HepG2 (cell line): Measurements from ENCODE around the gene TYMP. TPM values are rescaled to one million over a fixed set of nuclear protein-coding genes. Genes with fewer than 3 reads are reported as not detected.

ENCODE experiments used
- ATAC-seq: fragments of 200-7000 bp; cut with Tn5 transposase; 3 replicates; pipeline ENCODE4 v1.9.1; 2020; ENCODE audit warnings: mild to moderate bottlenecking, moderate library complexity
- BruUV-seq: library from RNA; stranded (reverse); fragments of 400-500 nt; replicated peaks from 2 replicates; lab custom pipeline; 2021; lab: Mats Ljungman, UMichigan
- CTCF ChIA-PET: fragments of 300-600 bp; formaldehyde crosslinking; extraction: SDS; loops from one replicate; lab custom pipeline; 2021; ENCODE audit warnings: low total read pairs, inconsistent platforms, low intra/inter-chr PET ratio; lab: Yijun Ruan, JAX
- POLR2A ChIA-PET: fragments of 350-600 bp; sonication (Branson Sonifier 250); formaldehyde crosslinking; loops from one replicate; lab custom pipeline; 2020; ENCODE audit warnings: antibody characterized with exemption, inconsistent platforms; lab: Yijun Ruan, JAX
- DNase-seq: peaks from one replicate; pipeline ENCODE4 v3.0.0-alpha.2; 2015; ENCODE audit warnings: low spot score
- FAIRE-seq: peaks from 3 replicates; lab custom pipeline; 2011; peaks lifted over from hg19 to GRCh38; lab: Jason Lieb, UNC
- H2AFZ ChIP-seq: one replicate; pipeline ENCODE4 v1.6.1; 2011; ENCODE audit warnings: low read length, inconsistent platforms
- H3K27ac ChIP-seq: fragments of 300-600 bp; 3 replicates; pipeline ENCODE4 v1.8.0; 2011; ENCODE audit warnings: mixed run types, mild to moderate bottlenecking, mixed read lengths, low read length, inconsistent platforms; ENCODE audit not compliant: insufficient read depth; ENCODE audit errors: extremely low read length
- H3K27me3 ChIP-seq, 2 experiments: fragments of 200-600 bp in 1 of 2; 2 replicates in 1 of 2; 3 replicates in 1 of 2; pipeline versions ENCODE4 v1.6.0 to v1.8.0; 2011; ENCODE audit warnings: low read length in 2 of 2, mild to moderate bottlenecking in 2 of 2, moderate library complexity in 2 of 2, inconsistent platforms in 1 of 2; ENCODE audit not compliant: insufficient read depth in 2 of 2, control insufficient read depth in 1 of 2
- H3K36me3 ChIP-seq, 2 experiments: fragments of 200-600 bp in 1 of 2; replicated peaks in 1 of 2; 2 replicates in 1 of 2; 3 replicates in 1 of 2; pipeline versions ENCODE4 v1.5.1 to v1.8.0; 2011; ENCODE audit warnings: low read length in 2 of 2, inconsistent platforms in 1 of 2; ENCODE audit not compliant: insufficient read depth in 2 of 2, control insufficient read depth in 1 of 2
- H3K4me1 ChIP-seq: 2 replicates; pipeline ENCODE4 v1.5.1; 2012; ENCODE audit warnings: low read length, inconsistent platforms; ENCODE audit not compliant: insufficient read depth
- H3K4me2 ChIP-seq: 2 replicates; pipeline ENCODE4 v1.6.0; 2011; ENCODE audit warnings: low read depth, low read length, inconsistent platforms
- H3K4me3 ChIP-seq, 3 experiments: fragments of 200-600 bp in 1 of 3; sonication (generic), shearing (Covaris generic) in 1 of 3; replicated peaks in 1 of 3; 2 replicates each; pipeline ENCODE4 v1.5.1; 2011 to 2016; ENCODE audit warnings: low read length in 3 of 3, inconsistent platforms in 2 of 3, low read depth in 2 of 3, mild to moderate bottlenecking in 2 of 3, control low read depth in 1 of 3, mixed read lengths in 1 of 3; ENCODE audit not compliant: insufficient read depth in 1 of 3
- H3K79me2 ChIP-seq: one replicate; pipeline ENCODE4 v1.6.1; 2011; ENCODE audit warnings: low read length, inconsistent platforms; ENCODE audit not compliant: insufficient read depth
- H3K9ac ChIP-seq: 2 replicates; pipeline ENCODE4 v1.6.0; 2011; ENCODE audit warnings: mild to moderate bottlenecking, low read depth, low read length, inconsistent platforms; ENCODE audit not compliant: insufficient read depth
- H3K9me3 ChIP-seq: 2 replicates; pipeline ENCODE4 v1.5.1; 2012; ENCODE audit warnings: mild to moderate bottlenecking, low read length
- H4K20me1 ChIP-seq: 2 replicates; pipeline ENCODE4 v1.6.0; 2011; ENCODE audit warnings: inconsistent platforms, mild to moderate bottlenecking, low read length, moderate library complexity; ENCODE audit not compliant: insufficient read depth
- ATF6 ChIP-seq: sonication (generic); formaldehyde crosslinking; conservative IDR thresholded peaks from 2 replicates; pipeline ENCODE4 v1.4.0; 2020; ENCODE audit warnings: missing genetic modification reagents
- MIER2 ChIP-seq: IDR thresholded peaks from 2 replicates; pipeline ENCODE4 v1.6.1; 2016; ENCODE audit warnings: missing biosample characterization, missing genetic modification reagents
- MNT ChIP-seq: fragments of 450-650 bp; IDR thresholded peaks from 2 replicates; pipeline ENCODE4 v1.6.1; 2016
- NCOA5 ChIP-seq: sonication (generic); formaldehyde crosslinking; IDR thresholded peaks from 2 replicates; pipeline ENCODE4 v1.4.0; 2020; ENCODE audit warnings: missing genetic modification reagents
- RAD21 ChIP-seq: fragments of 450-650 bp; formaldehyde crosslinking; IDR thresholded peaks from 2 replicates; pipeline ENCODE4 v1.5.0; 2020; ENCODE audit warnings: mild to moderate bottlenecking
- RFXAP ChIP-seq: sonication (generic); formaldehyde crosslinking; IDR thresholded peaks from 2 replicates; pipeline ENCODE4 v1.4.0; 2020; ENCODE audit warnings: missing genetic modification reagents, borderline replicate concordance
- U2AF1 ChIP-seq: fragments of 200-400 bp; formaldehyde crosslinking; optimal IDR thresholded peaks from 2 replicates; pipeline ENCODE3; 2017; ENCODE audit warnings: mild to moderate bottlenecking, low read depth, low read length
- U2AF2 ChIP-seq: fragments of 200-400 bp; formaldehyde crosslinking; IDR thresholded peaks from 2 replicates; pipeline ENCODE4 v1.6.1; 2017; ENCODE audit warnings: low read depth, mild to moderate bottlenecking, low read length
- ZNF276 ChIP-seq: sonication (generic); formaldehyde crosslinking; IDR thresholded peaks from 2 replicates; pipeline ENCODE4 v1.4.0; 2020; ENCODE audit warnings: mild to moderate bottlenecking, low read depth, missing genetic modification reagents
- ZNF33A ChIP-seq: sonication (generic); formaldehyde crosslinking; IDR thresholded peaks from 2 replicates; pipeline ENCODE4 v1.5.1; 2020; ENCODE audit warnings: missing genetic modification reagents, mild to moderate bottlenecking, moderate library complexity, borderline replicate concordance
- ZNF441 ChIP-seq: sonication (generic); formaldehyde crosslinking; IDR thresholded peaks from 2 replicates; pipeline ENCODE4 v1.7.0; 2021; ENCODE audit warnings: missing genetic modification reagents, borderline replicate concordance
- ZNF564 ChIP-seq: sonication (generic); formaldehyde crosslinking; IDR thresholded peaks from 2 replicates; pipeline ENCODE4 v1.8.1; 2023; ENCODE audit warnings: mild to moderate bottlenecking, missing genetic modification reagents
- ZNF572 ChIP-seq: sonication (generic); formaldehyde crosslinking; IDR thresholded peaks from 2 replicates; pipeline ENCODE4 v1.5.1; 2020; ENCODE audit warnings: mild to moderate bottlenecking, missing genetic modification reagents
- ZNF775 ChIP-seq: sonication (generic); formaldehyde crosslinking; IDR thresholded peaks from 2 replicates; pipeline ENCODE4 v1.4.0; 2020; ENCODE audit warnings: missing genetic modification reagents, mild to moderate bottlenecking, moderate library complexity, borderline replicate concordance
- ZNF781 ChIP-seq: sonication (generic); formaldehyde crosslinking; IDR thresholded peaks from 2 replicates; pipeline ENCODE4 v1.5.1; 2020; ENCODE audit warnings: borderline replicate concordance, mild to moderate bottlenecking, missing genetic modification reagents; ENCODE audit errors: not compliant biosample characterization
- ZSCAN20 ChIP-seq: sonication (generic); formaldehyde crosslinking; IDR thresholded peaks from 2 replicates; pipeline ENCODE4 v1.4.0; 2020; ENCODE audit warnings: missing genetic modification reagents, mild to moderate bottlenecking, borderline replicate concordance
- WGBS: methylation state at CpG from one replicate; pipeline ENCODE4 v1.1.6; 2017; ENCODE audit warnings: low lambda C conversion rate; 5-methylcytosine and 5-hydroxymethylcytosine counted together
- in situ Hi-C: cut with HindIII; loops from 2 replicates; pipeline ENCODE4 v1.10.0; 2017; ENCODE audit warnings: low pct_unique_long_range_greater_than_20kb; ENCODE audit not compliant: extremely low pct_ligation_motif_present
- intact Hi-C: fragments of 100-400 bp; cut with micrococcal nuclease; formaldehyde crosslinking; loops from one replicate; pipeline ENCODE4 v1.10.0; 2022; ENCODE audit not compliant: unreplicated experiment
- polyA plus RNA-seq, 8 experiments: library from polyadenylated mRNA; depleted of rRNA in 3 of 8; stranded (reverse) in 7 of 8; unstranded in 1 of 8; fragments of >200 nt; fragmentation: Illumina TruSeq in 4 of 8; extraction: Trizol in 4 of 8; gene quantifications; 2 replicates each; pipeline versions ENCODE4 v1.2.1 to v1.2.3, GENCODE V29; 2011 to 2016; ENCODE audit warnings: low read depth in 4 of 8, missing spikeins in 1 of 8, mixed read lengths in 1 of 8; ENCODE audit not compliant: insufficient read depth in 1 of 8
- total RNA-seq, 5 experiments: library from RNA; depleted of rRNA; stranded (reverse); fragments of >200 nt; fragmentation: Illumina TruSeq; extraction: Trizol; gene quantifications; 2 replicates each; pipeline ENCODE4 v1.2.3, GENCODE V29; 2016; ENCODE audit warnings: low read depth in 1 of 5
- TF ChIP-seq, protein P1 (sequence below): sonication (generic); formaldehyde crosslinking; IDR thresholded peaks from 2 replicates; pipeline ENCODE4 v1.4.0; 2020; ENCODE audit warnings: missing genetic modification reagents
- TF ChIP-seq, protein P2 (sequence below): sonication (generic); formaldehyde crosslinking; IDR thresholded peaks from 2 replicates; pipeline ENCODE4 v1.5.0; 2020; ENCODE audit warnings: mild to moderate bottlenecking, low read depth, missing genetic modification reagents, borderline replicate concordance

TYMP gene
- total and polyA plus RNA-seq, 2 of the 13 experiments (the other 11 are each of a cell fraction or from before 2014, with no cell fraction given), result 3.9 to 4.3 TPM

DNA sequence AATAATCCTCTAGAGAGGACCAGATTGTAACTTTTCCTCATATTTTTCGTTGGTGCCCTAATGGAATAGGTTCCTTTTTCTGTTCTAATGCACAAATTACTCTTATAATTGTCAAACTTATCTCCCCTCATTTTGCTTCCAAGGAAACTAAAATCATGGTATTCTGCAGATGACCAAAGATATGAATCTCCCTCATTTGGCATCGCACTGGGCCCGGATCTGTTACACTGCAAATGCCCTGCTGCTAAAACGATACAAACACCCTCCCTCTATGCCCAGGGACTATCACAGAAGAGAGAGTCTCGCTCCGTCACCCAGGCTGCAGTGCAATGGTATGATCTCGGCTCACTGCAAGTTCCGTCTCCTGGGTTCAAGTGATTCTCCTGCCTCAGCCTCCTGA lies 23.5 kb upstream of the TYMP start:
- BruUV-seq, result no TSS peak
- Histone ChIP-seq H3K9ac (no peak overlapping the region), H3K36me3 (no peaks in the 10 kb centered on the region), H3K27me3 (peaks cover 1 to 11% of the 10 kb centered on the region in 2 experiments; a peak in 3 of 5 replicates), H3K4me1 (peaks cover 14% of the 10 kb centered on the region), H4K20me1 (no peaks in the 10 kb centered on the region), H3K4me2 (no peak overlapping the region), H3K27ac (no peak overlapping the region), H3K9me3 (no peaks in the 10 kb centered on the region), H3K4me3 (no peak overlapping the region), H2AFZ (no peak overlapping the region), H3K79me2 (no peaks in the 10 kb centered on the region)
- 50% methylated on average over 8 of the region's 8 CpGs for WGBS
- ChIA-PET CTCF (no interaction called here), POLR2A (no interaction called here)
- ATAC-seq (no peak), DNase-seq (no peak), FAIRE-seq (no peak)
- TF ChIP-seq, protein P1, sequence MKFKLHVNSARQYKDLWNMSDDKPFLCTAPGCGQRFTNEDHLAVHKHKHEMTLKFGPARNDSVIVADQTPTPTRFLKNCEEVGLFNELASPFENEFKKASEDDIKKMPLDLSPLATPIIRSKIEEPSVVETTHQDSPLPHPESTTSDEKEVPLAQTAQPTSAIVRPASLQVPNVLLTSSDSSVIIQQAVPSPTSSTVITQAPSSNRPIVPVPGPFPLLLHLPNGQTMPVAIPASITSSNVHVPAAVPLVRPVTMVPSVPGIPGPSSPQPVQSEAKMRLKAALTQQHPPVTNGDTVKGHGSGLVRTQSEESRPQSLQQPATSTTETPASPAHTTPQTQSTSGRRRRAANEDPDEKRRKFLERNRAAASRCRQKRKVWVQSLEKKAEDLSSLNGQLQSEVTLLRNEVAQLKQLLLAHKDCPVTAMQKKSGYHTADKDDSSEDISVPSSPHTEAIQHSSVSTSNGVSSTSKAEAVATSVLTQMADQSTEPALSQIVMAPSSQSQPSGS (CRISPR knock-in tag), result no peak
- TF ChIP-seq U2AF2 (no peak), RAD21 (CRISPR knock-in tag) (no peak), RFXAP (CRISPR knock-in tag) (no peak), ATF6 (CRISPR knock-in tag) (no peak), ZNF564 (CRISPR knock-in tag) (no peak), MIER2 (CRISPR knock-in tag) (no peak), NCOA5 (CRISPR knock-in tag) (no peak), U2AF1 (no peak), ZNF781 (no peak), ZNF572 (CRISPR knock-in tag) (no peak), ZNF441 (CRISPR knock-in tag) (no peak), ZNF276 (no peak), MNT (no peak), ZNF33A (CRISPR knock-in tag) (no peak), ZSCAN20 (CRISPR knock-in tag) (no peak), ZNF775 (CRISPR knock-in tag) (no peak)
- TF ChIP-seq, protein P2, sequence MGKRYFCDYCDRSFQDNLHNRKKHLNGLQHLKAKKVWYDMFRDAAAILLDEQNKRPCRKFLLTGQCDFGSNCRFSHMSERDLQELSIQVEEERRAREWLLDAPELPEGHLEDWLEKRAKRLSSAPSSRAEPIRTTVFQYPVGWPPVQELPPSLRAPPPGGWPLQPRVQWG (CRISPR knock-in tag), result no peak
- intact Hi-C loops, result no loop called here
- in situ Hi-C loops, result no loop called here
